GM12892 (cell line): Measurements from ENCODE around the gene TMPRSS11E. TPM values are rescaled to one million over a fixed set of nuclear protein-coding genes. Genes with fewer than 3 reads are reported as not detected.
"Not testable (repeated sequence)": the region's sequence is repeated elsewhere in the genome, so short reads cannot be mapped to it uniquely, and the experiment has no call there.

Experiments
- DNase-seq: peaks from one replicate; pipeline ENCODE4 v3.0.0; 2011; ENCODE audit not compliant: insufficient read length
- FAIRE-seq: peaks from 2 replicates; lab custom pipeline; 2011; peaks lifted over from hg19 to GRCh38; lab: Jason Lieb, UNC
- POLR2A ChIP-seq: IDR thresholded peaks from 2 replicates; pipeline ENCODE4 v1.6.1; 2011; ENCODE audit warnings: low read depth, low read length, control low read depth
- POLR2AphosphoS5 ChIP-seq: IDR thresholded peaks from 2 replicates; pipeline ENCODE4 v1.6.1; 2011; ENCODE audit warnings: low read depth, low read length, control low read depth
- TAF1 ChIP-seq: IDR thresholded peaks from 2 replicates; pipeline ENCODE4 v1.6.1; 2011; ENCODE audit warnings: low read depth, mild to moderate bottlenecking, control low read depth, low read length, borderline replicate concordance
- polyA plus RNA-seq: library from polyadenylated mRNA; unstranded; fragments of >200 nt; gene quantifications from one replicate; pipeline ENCODE4 v1.2.1, GENCODE V29; 2012; ENCODE audit warnings: missing spikeins, inconsistent platforms; ENCODE audit not compliant: missing spikeins

TMPRSS11E gene
- polyA plus RNA-seq, result not detected

GRCh38 chr4:68447201-68447600, at the start of gene TMPRSS11E:
TSS of gene TMPRSS11E (plus strand) at chr4:68447463. CDS start at chr4:68447513, 50 bp downstream.
- TF ChIP-seq TAF1 (no peak), POLR2AphosphoS5 (no peak), POLR2A (no peak)
- DNase-seq (no peak), FAIRE-seq (no peak)

DNA sequence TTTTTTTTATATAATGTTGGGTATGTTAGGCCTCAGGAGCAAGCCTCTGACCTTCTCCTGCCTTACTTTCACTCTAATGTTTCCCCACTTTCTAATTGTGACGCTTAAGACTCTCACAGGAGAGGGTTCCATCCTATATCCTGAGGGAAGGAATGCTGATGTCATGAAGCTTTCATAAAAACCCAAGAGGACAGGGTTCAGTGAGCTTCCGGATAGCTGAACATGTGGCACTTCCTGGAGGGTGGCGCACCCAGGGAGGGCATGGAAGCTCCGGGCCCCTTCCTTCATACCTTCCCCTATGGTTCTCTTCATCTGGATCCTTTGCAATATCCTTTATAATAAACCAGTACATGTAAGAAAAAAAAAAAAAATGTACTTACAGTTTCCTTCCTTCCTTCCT, 48.0 kb upstream of the TMPRSS11E start:
- FAIRE-seq, result no peak
- no peak for TF ChIP-seq TAF1
- TF ChIP-seq POLR2A, result no peak
- no peak for TF ChIP-seq POLR2AphosphoS5
- DNase-seq, result no peak

- no peak for TF ChIP-seq POLR2AphosphoS5
- no peak for TF ChIP-seq TAF1
- TF ChIP-seq POLR2A, result no peak
- DNase-seq (no peak), FAIRE-seq (no peak)
Measured at GRCh38 chr4:68401231-68401630, 46.0 kb upstream of the TMPRSS11E start.

DNA sequence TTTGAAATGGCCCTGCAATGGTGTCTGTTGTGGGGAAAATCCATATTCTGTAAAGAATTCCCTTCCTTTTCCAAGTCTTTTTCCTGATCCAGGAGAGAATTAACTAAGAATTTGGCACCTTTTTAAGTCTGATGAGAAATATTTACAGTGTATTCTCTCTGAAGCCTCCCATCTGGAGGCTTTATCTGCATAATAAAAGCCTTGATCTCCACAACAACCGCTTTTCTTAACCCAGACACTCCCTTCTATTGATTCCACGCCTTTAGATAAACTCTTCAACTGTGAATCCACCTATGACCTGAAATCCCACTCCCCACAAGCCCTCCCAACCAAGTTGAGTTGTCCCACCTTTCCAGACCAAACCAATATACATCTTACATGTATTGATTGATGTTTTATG, 43.1 kb upstream of the TMPRSS11E start:
- TF ChIP-seq POLR2A, result no peak
- no peak for TF ChIP-seq POLR2AphosphoS5
- TF ChIP-seq TAF1, result no peak
- no peak for DNase-seq
- no peak for FAIRE-seq

GRCh38 chr4:68405718-68406478, 41.4 kb upstream of the TMPRSS11E start:
- FAIRE-seq, DNase-seq: not testable (repeated sequence)

GRCh38 chr4:68406479-68406859, 40.8 kb upstream of the TMPRSS11E start:
- FAIRE-seq, result no peak
- TF ChIP-seq POLR2AphosphoS5, result no peak
- TF ChIP-seq POLR2A, result no peak
- no peak for TF ChIP-seq TAF1

DNA sequence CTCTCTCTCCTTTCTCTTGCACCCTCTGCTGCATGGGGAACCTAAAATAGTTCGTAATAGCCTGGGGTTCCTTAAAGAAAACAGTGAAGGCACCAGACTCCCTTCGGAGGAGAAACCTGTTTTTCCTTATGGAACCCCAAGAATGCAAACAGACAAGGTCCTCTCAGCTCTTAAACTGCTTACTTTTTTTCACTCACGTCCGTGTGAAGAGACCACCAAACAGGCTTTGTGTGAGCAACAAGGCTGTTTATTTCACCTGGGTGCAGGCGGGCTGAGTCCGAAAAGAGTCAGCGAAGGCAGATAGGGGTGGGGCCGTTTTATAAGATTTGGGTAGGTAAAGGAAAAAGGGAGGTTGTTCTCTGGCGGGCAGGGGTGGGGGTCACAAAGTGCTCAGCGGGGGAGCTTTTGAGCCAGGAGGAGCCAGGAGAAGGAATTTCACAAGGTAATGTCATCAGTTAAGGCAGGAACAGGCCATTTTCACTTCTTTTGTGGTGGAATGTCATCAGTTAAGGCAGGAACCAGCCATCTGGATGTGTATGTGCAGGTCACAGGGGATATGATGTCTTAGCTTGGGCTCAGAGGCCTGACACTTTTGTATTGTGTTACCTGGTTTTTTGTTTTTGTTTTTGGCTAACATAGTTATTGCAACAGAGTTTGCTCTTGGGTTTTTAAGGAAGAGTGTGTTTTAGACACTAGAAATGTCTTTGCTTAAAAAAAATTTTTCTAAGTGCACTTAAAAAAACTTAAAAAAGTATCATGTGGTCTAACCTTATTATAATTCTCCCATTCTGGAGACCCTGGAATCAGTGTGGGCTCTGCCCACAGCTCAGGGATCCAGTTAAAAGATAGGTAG, 40.0 kb upstream of the TMPRSS11E start:
- FAIRE-seq, DNase-seq: not testable (repeated sequence)

More at GRCh38 chr4:68406479-68406859, 40.8 kb upstream of the TMPRSS11E start:
- no peak for DNase-seq

- FAIRE-seq (no peak), DNase-seq (no peak)
- TF ChIP-seq TAF1 (no peak), POLR2AphosphoS5 (no peak), POLR2A (no peak)
Measured at GRCh38 chr4:68407868-68408190, 39.4 kb upstream of the TMPRSS11E start.

- TF ChIP-seq POLR2AphosphoS5 (no peak), POLR2A (no peak), TAF1 (no peak)
- DNase-seq (no peak), FAIRE-seq (no peak)
Measured at GRCh38 chr4:68410149-68410548, 37.1 kb upstream of the TMPRSS11E start.

GRCh38 chr4:68410643-68411042, 36.6 kb upstream of the TMPRSS11E start:
- DNase-seq, result no peak
- TF ChIP-seq TAF1, result no peak
- TF ChIP-seq POLR2AphosphoS5, result no peak
- no peak for TF ChIP-seq POLR2A
- FAIRE-seq, result no peak

- not testable (repeated sequence) for FAIRE-seq, DNase-seq
Measured at GRCh38 chr4:68412031-68412430, 35.2 kb upstream of the TMPRSS11E start.

GRCh38 chr4:68416591-68416990, 30.7 kb upstream of the TMPRSS11E start:
- FAIRE-seq (no peak), DNase-seq (no peak)
- TF ChIP-seq POLR2A (no peak), TAF1 (no peak), POLR2AphosphoS5 (no peak)

GRCh38 chr4:68426516-68426915, 20.7 kb upstream of the TMPRSS11E start:
- DNase-seq (no peak), FAIRE-seq (no peak)
- no peak for TF ChIP-seq TAF1
- TF ChIP-seq POLR2AphosphoS5, result no peak
- no peak for TF ChIP-seq POLR2A
